Medulla oblongata (tissue), 1 donor: ENCODE measurements around the gene PSMA6.

Experiments
- DNase-seq: peaks from one replicate; pipeline ENCODE4 v3.0.0-alpha.2; 2015; ENCODE audit errors: extremely low spot score

PSMA6 gene

GRCh38 chr14:35366521-35366976 is 74.4 kb downstream of the PSMA6 start:
- no peak for DNase-seq

- no peak for DNase-seq
Observed at GRCh38 chr14:35367056-35367372, 74.8 kb downstream of the PSMA6 start.
